ENCODE results near the gene TAX1BP3. TPM values are rescaled to one million over a fixed set of nuclear protein-coding genes. Genes with fewer than 3 reads are reported as not detected.

The TAX1BP3 gene
- total RNA-seq, 2 experiments from 2014 or later = 19.8 to 24.3 TPM

DNA sequence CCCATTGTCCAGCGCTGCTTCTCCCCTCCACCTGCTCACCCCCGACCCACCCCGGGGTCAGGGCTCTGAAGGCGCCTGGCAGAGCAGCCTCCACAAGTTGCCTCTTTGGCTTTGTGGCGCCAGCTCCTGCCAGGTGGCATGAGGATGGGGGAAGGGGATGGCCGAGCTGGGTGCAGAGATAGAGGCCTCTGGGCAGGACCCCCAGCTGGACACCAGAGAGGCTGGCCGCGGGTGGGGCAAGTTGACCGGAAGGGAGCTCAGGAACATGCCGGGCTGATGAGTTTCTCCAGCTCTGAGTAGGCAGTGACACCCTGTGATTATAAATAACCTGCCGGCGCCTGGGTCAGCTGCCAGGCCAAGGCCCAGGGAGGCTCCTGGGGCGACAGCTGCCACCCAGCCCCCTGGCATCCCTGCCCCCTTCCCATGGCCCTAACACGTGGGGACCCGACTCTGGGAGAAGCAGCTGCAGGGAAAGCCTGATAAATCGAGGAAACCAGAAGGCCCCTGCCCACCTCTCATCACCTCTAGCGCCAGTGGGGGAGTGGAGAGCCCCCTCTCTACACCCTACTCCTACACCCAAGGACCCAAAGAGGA lies 26.8 kb upstream of the TAX1BP3 start:
- H3K79me2 ChIP-seq (ENCODE audit: insufficient read depth, low read depth, low read length) = peaks cover 54% of the 10 kb centered on the region
- ChIA-PET POLR2A (interaction anchor here (0.6 to 4.3 kb wide), 8 partner anchors 15 to 255 kb away, joined by 3 to 22 read pairs (median 4); partner anchors contain the start of gene HASPIN), CTCF (ENCODE audit: unreplicated experiment) (interaction anchor here (0.6 to 1.2 kb wide), 2 partner anchors 16 to 37 kb away, joined by 3 to 4 read pairs; no protein-coding TSS in a partner anchor)
- peak overlapping the region; percentile 75 for H3K4me2 ChIP-seq (ENCODE audit: low read length)
- peak overlapping the region; percentile 79 for H3K4me3 ChIP-seq (ENCODE audit: low read depth, low read length, poor library complexity, severe bottlenecking)
- H3K9me2 ChIP-seq (ENCODE audit: insufficient read depth, low read length) = no peaks in the 10 kb centered on the region
- TF ChIP-seq, protein P1, sequence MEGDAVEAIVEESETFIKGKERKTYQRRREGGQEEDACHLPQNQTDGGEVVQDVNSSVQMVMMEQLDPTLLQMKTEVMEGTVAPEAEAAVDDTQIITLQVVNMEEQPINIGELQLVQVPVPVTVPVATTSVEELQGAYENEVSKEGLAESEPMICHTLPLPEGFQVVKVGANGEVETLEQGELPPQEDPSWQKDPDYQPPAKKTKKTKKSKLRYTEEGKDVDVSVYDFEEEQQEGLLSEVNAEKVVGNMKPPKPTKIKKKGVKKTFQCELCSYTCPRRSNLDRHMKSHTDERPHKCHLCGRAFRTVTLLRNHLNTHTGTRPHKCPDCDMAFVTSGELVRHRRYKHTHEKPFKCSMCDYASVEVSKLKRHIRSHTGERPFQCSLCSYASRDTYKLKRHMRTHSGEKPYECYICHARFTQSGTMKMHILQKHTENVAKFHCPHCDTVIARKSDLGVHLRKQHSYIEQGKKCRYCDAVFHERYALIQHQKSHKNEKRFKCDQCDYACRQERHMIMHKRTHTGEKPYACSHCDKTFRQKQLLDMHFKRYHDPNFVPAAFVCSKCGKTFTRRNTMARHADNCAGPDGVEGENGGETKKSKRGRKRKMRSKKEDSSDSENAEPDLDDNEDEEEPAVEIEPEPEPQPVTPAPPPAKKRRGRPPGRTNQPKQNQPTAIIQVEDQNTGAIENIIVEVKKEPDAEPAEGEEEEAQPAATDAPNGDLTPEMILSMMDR (conservative IDR thresholded peaks at IDR 0.05; ENCODE audit: low read length) = 0 out of 2 replicates have a peak, but pooled peaks have one; percentile 6
- TF ChIP-seq EZH2phosphoT487 (IDR thresholded peaks at IDR 0.05; ENCODE audit: borderline replicate concordance, low read depth, low read length) = no peak
- 0 out of 2 replicates have a peak, but pooled peaks cover 4% of the 10 kb centered on the region for H4K20me1 ChIP-seq (ENCODE audit: insufficient read depth, low read length)
- H2AFZ ChIP-seq (ENCODE audit: low read length) = no peak overlapping the region
- H3K36me3 ChIP-seq (ENCODE audit: insufficient read depth, low read length) = peaks cover 37% of the 10 kb centered on the region
- no TSS peak for BruUV-seq (replicated peaks)
- peak overlapping the region; percentile 87 for H3K27ac ChIP-seq (ENCODE audit: low read depth, low read length, poor library complexity, severe bottlenecking)
- peaks cover 13% of the 10 kb centered on the region; the same call in 1 of the 2 replicates for H3K9me3 ChIP-seq (ENCODE audit: low read length)
- peak; percentile 39 for DNase-seq (ENCODE audit: low spot score)
- intact Hi-C loops (cut with micrococcal nuclease; ENCODE audit: unreplicated experiment) = no loop called here
- peaks cover 44% of the 10 kb centered on the region for H3K4me1 ChIP-seq (ENCODE audit: insufficient read depth, low read length, poor library complexity, severe bottlenecking)

GRCh38 chr17:3693829-3694231 lies 25.5 kb upstream of the TAX1BP3 start:
- H3K27ac ChIP-seq (ENCODE audit: low read depth, low read length, poor library complexity, severe bottlenecking) = peak overlapping the region; percentile 87
- CTCF ChIA-PET (ENCODE audit: unreplicated experiment) = no interaction called here
- H3K4me3 ChIP-seq (ENCODE audit: low read depth, low read length, poor library complexity, severe bottlenecking) = peak overlapping the region; percentile 79
- peak; percentile 67 for DNase-seq (ENCODE audit: low spot score)
- no TSS peak for BruUV-seq (replicated peaks)
- TF ChIP-seq, protein P1 (conservative IDR thresholded peaks at IDR 0.05; ENCODE audit: low read length) = no peak
- no peak for TF ChIP-seq EZH2phosphoT487 (IDR thresholded peaks at IDR 0.05; ENCODE audit: borderline replicate concordance, low read depth, low read length)
- 0 out of 2 replicates have a peak, but pooled peaks cover 4% of the 10 kb centered on the region for H4K20me1 ChIP-seq (ENCODE audit: insufficient read depth, low read length)
- peaks cover 49% of the 10 kb centered on the region for H3K36me3 ChIP-seq (ENCODE audit: insufficient read depth, low read length)
- H3K9me3 ChIP-seq (ENCODE audit: low read length) = peaks cover 13% of the 10 kb centered on the region; the same call in 1 of the 2 replicates
- POLR2A ChIA-PET = interaction anchor here (1.1 to 4.3 kb wide), 2 partner anchors 8 to 30 kb away, joined by 4 to 22 read pairs; partner anchors contain the start of gene HASPIN
- intact Hi-C loops (cut with micrococcal nuclease; ENCODE audit: unreplicated experiment) = loop anchor here (1.0 kb wide), 2 partner anchors 11 to 29 kb away; partner anchors contain the start of gene HASPIN
- no peak overlapping the region for H2AFZ ChIP-seq (ENCODE audit: low read length)
- peak overlapping the region; percentile 75 for H3K4me2 ChIP-seq (ENCODE audit: low read length)
- H3K9me2 ChIP-seq (ENCODE audit: insufficient read depth, low read length) = no peaks in the 10 kb centered on the region
- H3K4me1 ChIP-seq (ENCODE audit: insufficient read depth, low read length, poor library complexity, severe bottlenecking) = peaks cover 58% of the 10 kb centered on the region
- peaks cover 54% of the 10 kb centered on the region for H3K79me2 ChIP-seq (ENCODE audit: insufficient read depth, low read depth, low read length)

Measured in OCI-LY7 (cell line).